ENCODE data around the gene TNF. TPM values are rescaled to one million over a fixed set of nuclear protein-coding genes. Genes with fewer than 3 reads are reported as not detected.

Gene TNF
- total RNA-seq, 1 experiment from 2014 or later, result not detected

GRCh38 chr6:31525932-31526591 is 49.3 kb upstream of the TNF start:
- Histone ChIP-seq H4K91ac (ENCODE audit: insufficient read length, low read depth, low read length) (no peak overlapping the region), H2AFZ (ENCODE audit: low read length) (no peak overlapping the region), H4K8ac (replicated peaks; ENCODE audit: insufficient read length, low read depth, low read length) (no peak overlapping the region), H4K20me1 (ENCODE audit: control insufficient read depth, insufficient read depth, insufficient read length) (no peaks in the 10 kb centered on the region), H3K56ac (ENCODE audit: insufficient read length, low read depth, low read length) (no peak overlapping the region), H3K9ac (ENCODE audit: extremely low read depth, insufficient read length, low read length) (no peak overlapping the region), H4K5ac (ENCODE audit: insufficient read length, low read depth, low read length) (no peak overlapping the region), H2BK15ac (ENCODE audit: low read depth, low read length) (no peak overlapping the region), H2AK5ac (ENCODE audit: insufficient read length, low read length) (no peak overlapping the region), H2BK120ac (ENCODE audit: low read depth, low read length, poor library complexity, severe bottlenecking) (no peak overlapping the region), H3K27me3 (ENCODE audit: insufficient read depth, low read length) (no peaks in the 10 kb centered on the region), H3K27ac (ENCODE audit: insufficient read length, low read depth, low read length) (no peak overlapping the region), H3K23me2 (ENCODE audit: insufficient read length, low read depth, low read length, poor library complexity, severe bottlenecking) (no peaks in the 10 kb centered on the region), H3K18ac (ENCODE audit: insufficient read length, low read depth, low read length) (no peak overlapping the region), H3K4ac (ENCODE audit: low read depth, low read length) (no peak overlapping the region), H3K4me1 (ENCODE audit: insufficient read depth, low read length) (no peaks in the 10 kb centered on the region; the same call in 1 of the 2 replicates), H3T11ph (ENCODE audit: low read length) (no peak overlapping the region), H2BK20ac (ENCODE audit: low read depth, low read length, poor library complexity, severe bottlenecking) (no peak overlapping the region), H2BK5ac (ENCODE audit: insufficient read length, low read length) (no peak overlapping the region), H3K23ac (ENCODE audit: insufficient read length, low read depth, low read length) (no peak overlapping the region), H3K79me1 (ENCODE audit: insufficient read depth, low read depth, low read length, poor library complexity, severe bottlenecking) (no peaks in the 10 kb centered on the region), H3K4me2 (ENCODE audit: insufficient read depth, insufficient read length, low read length) (no peak overlapping the region), H2BK12ac (ENCODE audit: insufficient read length, low read depth, low read length) (no peak overlapping the region), H3K9me3 (ENCODE audit: control insufficient read depth, low read depth, low read length) (no peaks in the 10 kb centered on the region), H3K79me2 (ENCODE audit: insufficient read depth, low read length) (no peaks in the 10 kb centered on the region), H3K14ac (ENCODE audit: insufficient read depth, low read length) (no peak overlapping the region)
- Mint-ChIP-seq H3K27ac (peak overlapping the region in 1 of 3 experiments; percentile 41; a peak in 2 of 7 replicates), H3K4me1 (peaks cover 15 to 20% of the 10 kb centered on the region in 2 experiments), H3K4me3 (no peak overlapping the region), H3K27me3 (ENCODE audit: low read depth) (peaks cover 9% of the 10 kb centered on the region), H3K9me3 (no peaks in the 10 kb centered on the region; a peak in 1 of 5 replicates), H3K36me3 (ENCODE audit: insufficient read depth in 1 of 3, low read depth in 3 of 3) (peaks cover 14 to 18% (median 14%) of the 10 kb centered on the region in 3 experiments; a peak in 6 of 7 replicates)
- no CpG with 5 or more reads among the region's 4 CpGs for WGBS (ENCODE audit: extremely low coverage, insufficient read length, low lambda C conversion rate)
- TF ChIP-seq CTCF (conservative IDR thresholded peaks at IDR 0.05), result no peak
- DNase-seq, result no peak
